ENCODE results near the gene PLET1. TPM values are rescaled to one million over a fixed set of nuclear protein-coding genes. Genes with fewer than 3 reads are reported as not detected.

The PLET1 gene, protein sequence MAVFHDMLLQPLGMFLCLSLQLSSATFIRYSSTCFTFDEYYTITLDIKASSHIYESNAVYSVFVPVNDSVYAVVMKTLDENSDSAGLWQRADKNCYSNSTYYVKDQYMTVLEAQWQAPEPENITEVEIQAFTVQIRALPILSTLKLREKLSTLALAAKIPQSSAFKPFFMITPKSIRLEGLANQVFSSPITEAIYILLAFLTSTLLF
- total RNA-seq, result not detected in 2 replicates

DNA sequence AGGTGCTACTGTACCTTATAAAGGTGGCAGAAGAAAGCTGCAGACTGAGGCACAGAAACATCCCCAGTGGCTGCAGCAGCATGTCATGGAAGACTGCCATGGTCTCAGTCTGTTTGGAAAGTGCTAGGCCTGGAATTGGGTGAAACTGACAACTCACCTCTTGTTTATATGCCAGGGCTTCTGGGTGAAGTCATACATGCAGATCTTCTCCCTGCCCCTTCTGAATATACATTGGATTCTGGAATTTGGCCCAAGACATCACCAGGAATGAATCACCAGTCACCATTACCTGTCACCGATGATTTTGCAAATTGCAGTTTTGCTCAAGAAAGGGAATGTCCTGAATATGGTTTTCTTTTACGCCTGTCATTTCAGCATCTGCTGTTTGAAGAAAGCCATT is at the start of gene PLET1:
TSS of gene PLET1 (minus strand) at position 371 of the 400 bp plus-strand sequence. CDS start at position 100, 271 bp downstream.

DNA sequence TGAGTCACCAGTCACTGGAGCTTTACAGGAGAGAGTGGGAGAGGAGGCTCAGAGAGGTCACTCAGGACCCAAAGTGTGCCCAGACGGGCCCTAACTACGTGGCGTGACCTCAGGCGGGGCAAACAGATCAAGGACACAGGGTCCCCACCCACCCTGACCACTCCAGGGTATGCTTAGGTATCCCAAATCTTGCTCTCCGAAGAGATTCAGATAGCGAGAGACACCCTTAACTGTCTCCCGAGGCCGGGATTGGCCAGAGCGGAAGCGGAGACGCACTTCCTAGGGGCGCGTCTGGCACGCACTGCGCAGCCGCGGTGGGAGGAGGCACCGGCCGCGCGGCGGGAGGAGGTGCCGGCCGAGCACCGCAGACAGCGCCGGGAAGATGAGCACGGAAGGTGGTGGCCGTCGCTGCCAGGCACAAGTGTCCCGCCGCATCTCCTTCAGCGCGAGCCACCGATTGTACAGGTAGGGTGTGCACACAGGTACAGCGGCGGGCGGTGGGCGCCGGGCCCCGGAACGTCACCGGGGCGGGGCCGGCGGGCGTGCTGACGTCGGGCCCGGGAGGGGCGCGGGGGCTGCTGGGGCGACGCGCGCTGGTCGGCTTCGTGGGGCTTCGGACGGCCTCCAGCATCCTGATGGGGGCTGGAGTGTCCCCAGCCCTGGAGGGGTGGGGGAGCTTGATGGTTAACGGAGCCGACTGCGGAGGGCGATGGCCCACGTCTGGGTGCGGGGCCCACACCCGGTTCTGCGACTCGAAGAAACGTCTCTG is 34.4 kb downstream of the PLET1 start, which contains the start of gene PTS:
TSS of gene PTS (plus strand) at position 367 of the 769 bp plus-strand sequence. CDS start at position 383, 16 bp downstream.

Other genes starting within 250 kb of the PLET1 start
- gene DLAT, start 235.5 kb downstream of the PLET1 start, total RNA-seq, result 37.4 and 43.2 TPM in 2 replicates
- 0.69 and 1.2 TPM in 2 replicates for gene PIH1D2, start 186.8 kb downstream of the PLET1 start, total RNA-seq
- 21.1 and 22.6 TPM in 2 replicates for gene NKAPD1, start 186.6 kb downstream of the PLET1 start, total RNA-seq
- 16.6 and 30.9 TPM in 2 replicates for gene TIMM8B, start 174.1 kb downstream of the PLET1 start, total RNA-seq
- gene SDHD, start 174.0 kb downstream of the PLET1 start, total RNA-seq, result 107 and 111 TPM in 2 replicates
- 0.37 TPM in 1 of 2 replicates, not detected in the other for gene IL18, start 96.8 kb downstream of the PLET1 start, total RNA-seq
- 0.30 and 0.46 TPM in 2 replicates for gene TEX12, start 93.5 kb downstream of the PLET1 start, total RNA-seq
- gene BCO2, start 85.3 kb downstream of the PLET1 start, total RNA-seq, result 2.3 and 12.2 TPM in 2 replicates
- gene PTS, start 34.4 kb downstream of the PLET1 start, total RNA-seq, result 49.3 and 60.0 TPM in 2 replicates